SK-N-SH (cell line): Measurements from ENCODE around the gene MAN2A2. TPM values are rescaled to one million over a fixed set of nuclear protein-coding genes. Genes with fewer than 3 reads are reported as not detected.

ENCODE experiments used
- CTCF ChIA-PET: fragments of 300-600, 350-600 bp; formaldehyde crosslinking; extraction: SDS; loops from one replicate; lab custom pipeline; 2021; lab: Yijun Ruan, JAX
- POLR2A ChIA-PET: fragments of 350-600 bp; sonication (Branson Sonifier 250); formaldehyde crosslinking; extraction: SDS; loops from one replicate; lab custom pipeline; 2020; ENCODE audit warnings: antibody characterized with exemption, inconsistent platforms; lab: Yijun Ruan, JAX
- DNase-seq: peaks from one replicate; pipeline ENCODE4 v3.0.0; 2012
- H2AFZ ChIP-seq: fragments of 200-600 bp; sonication (generic); 2 replicates; pipeline ENCODE4 v1.8.1; 2016; ENCODE audit warnings: antibody characterized with exemption, mild to moderate bottlenecking, low read depth
- H3F3A ChIP-seq: fragments of 200-600 bp; sonication (generic); replicated peaks from 2 replicates; pipeline ENCODE3; 2016; ENCODE audit warnings: antibody characterized with exemption, mild to moderate bottlenecking; ENCODE audit not compliant: insufficient read depth
- H3K27ac ChIP-seq, 2 experiments: fragments of 200-500 bp in 1 of 2; fragments of 200-600 bp in 1 of 2; sonication (Bioruptor generic) in 1 of 2; sonication (generic), shearing (Covaris generic) in 1 of 2; 2 replicates each; pipeline versions ENCODE4 v1.5.1 to v1.6.1; 2014 to 2016; ENCODE audit warnings: low read depth in 2 of 2, inconsistent platforms in 1 of 2, low read length in 1 of 2, mild to moderate bottlenecking in 1 of 2, mixed read lengths in 1 of 2
- H3K27me3 ChIP-seq: fragments of 200-600 bp; sonication (generic), shearing (Covaris generic); 2 replicates; pipeline ENCODE4 v1.6.1; 2016; ENCODE audit warnings: mixed run types; ENCODE audit not compliant: insufficient read depth
- H3K36me3 ChIP-seq, 2 experiments: fragments of 200-500 bp in 1 of 2; fragments of 200-600 bp in 1 of 2; sonication (Bioruptor generic) in 1 of 2; sonication (generic) in 1 of 2; replicated peaks in 1 of 2; 2 replicates each; pipeline versions ENCODE3 to v1.5.1; 2014 to 2016; ENCODE audit warnings: low read length in 1 of 2, mild to moderate bottlenecking in 1 of 2; ENCODE audit not compliant: insufficient read depth in 2 of 2, control insufficient read depth in 1 of 2
- H3K4me1 ChIP-seq, 2 experiments: fragments of 200-500 bp in 1 of 2; fragments of 200-600 bp in 1 of 2; sonication (Bioruptor generic) in 1 of 2; sonication (generic), shearing (Covaris generic) in 1 of 2; 2 replicates each; pipeline versions ENCODE4 v1.5.1 to v1.6.1; 2014 to 2016; ENCODE audit warnings: low read depth in 1 of 2, low read length in 1 of 2, mixed run types in 1 of 2; ENCODE audit not compliant: insufficient read depth in 2 of 2, control insufficient read depth in 1 of 2
- H3K4me2 ChIP-seq: fragments of 200-600 bp; sonication (generic), shearing (Covaris generic); 2 replicates; pipeline ENCODE4 v1.6.1; 2017; ENCODE audit warnings: mixed run types
- H3K4me3 ChIP-seq, 2 experiments: fragments of 200-500 bp in 1 of 2; fragments of 200-600 bp in 1 of 2; sonication (Bioruptor generic) in 1 of 2; sonication (generic), shearing (Covaris generic) in 1 of 2; 2 replicates each; pipeline versions ENCODE4 v1.5.1 to v1.8.1; 2014 to 2016; ENCODE audit warnings: low read depth in 2 of 2, inconsistent platforms in 1 of 2, low read length in 1 of 2, mild to moderate bottlenecking in 1 of 2, mixed read lengths in 1 of 2, moderate library complexity in 1 of 2
- H3K79me2 ChIP-seq: fragments of 200-600 bp; sonication (generic); 2 replicates; pipeline ENCODE4 v1.8.1; 2017; ENCODE audit warnings: mild to moderate bottlenecking; ENCODE audit not compliant: insufficient read depth
- H3K9ac ChIP-seq: fragments of 200-600 bp; sonication (generic); 2 replicates; pipeline ENCODE4 v1.6.1; 2017; ENCODE audit warnings: mixed run types
- H3K9me2 ChIP-seq: fragments of 200-600 bp; sonication (generic); 2 replicates; pipeline ENCODE4 v1.6.1; 2017; ENCODE audit warnings: mixed run types
- H3K9me3 ChIP-seq: fragments of 200-600 bp; sonication (generic); 2 replicates; pipeline ENCODE4 v1.6.1; 2017; ENCODE audit warnings: mixed run types, mild to moderate bottlenecking, moderate library complexity
- H4K20me1 ChIP-seq: fragments of 200-600 bp; sonication (generic); 2 replicates; pipeline ENCODE4 v1.6.1; 2017; ENCODE audit warnings: mild to moderate bottlenecking, mixed run types; ENCODE audit not compliant: insufficient read depth
- EZH2phosphoT487 ChIP-seq: fragments of 200-600 bp; sonication (generic); IDR thresholded peaks from 2 replicates; pipeline ENCODE4 v1.6.1; 2017; ENCODE audit warnings: low read depth, mixed run types, mild to moderate bottlenecking, antibody characterized with exemption, moderate library complexity, borderline replicate concordance
- FOSL2 ChIP-seq: IDR thresholded peaks from 2 replicates; pipeline ENCODE4 v1.4.0; 2012; ENCODE audit warnings: low read depth, mild to moderate bottlenecking, moderate library complexity, borderline replicate concordance
- GATA2 ChIP-seq: sonication (generic); formaldehyde crosslinking; IDR thresholded peaks from 2 replicates; pipeline ENCODE4 v1.5.0; 2020; ENCODE audit warnings: mild to moderate bottlenecking, missing genetic modification reagents
- JUND ChIP-seq: IDR thresholded peaks from 2 replicates; pipeline ENCODE4 v1.4.0; 2012
- NRF1 ChIP-seq: IDR thresholded peaks from 2 replicates; pipeline ENCODE4 v1.6.1; 2012; ENCODE audit warnings: low read depth, mild to moderate bottlenecking, low read length
- PBX3 ChIP-seq: IDR thresholded peaks from 2 replicates; pipeline ENCODE4; 2012
- POLR2AphosphoS5 ChIP-seq: IDR thresholded peaks from 2 replicates; pipeline ENCODE4 v1.6.1; 2012; ENCODE audit warnings: low read depth, low read length
- RAD21 ChIP-seq: IDR thresholded peaks from 2 replicates; pipeline ENCODE4 v1.6.1; 2012; ENCODE audit warnings: mild to moderate bottlenecking, low read length
- RCOR1 ChIP-seq: fragments of 150-350 bp; IDR thresholded peaks from 2 replicates; pipeline ENCODE4 v1.6.1; 2017; ENCODE audit warnings: antibody characterized with exemption, low read length
- SIN3A ChIP-seq: IDR thresholded peaks from 2 replicates; pipeline ENCODE4 v1.6.1; 2012; ENCODE audit warnings: low read depth, mild to moderate bottlenecking, low read length, moderate library complexity, borderline replicate concordance
- SMC3 ChIP-seq: IDR thresholded peaks from 2 replicates; pipeline ENCODE4 v1.6.1; 2012; ENCODE audit warnings: low read depth, low read length, improper control_type of control experiment
- TAF1 ChIP-seq: IDR thresholded peaks from 2 replicates; pipeline ENCODE4 v1.6.1; 2012; ENCODE audit warnings: low read depth, mild to moderate bottlenecking, low read length, moderate library complexity, borderline replicate concordance
- USF2 ChIP-seq: fragments of 150-350 bp; IDR thresholded peaks from 2 replicates; pipeline ENCODE4 v1.6.1; 2017; ENCODE audit warnings: antibody characterized with exemption, low read length, low read depth, borderline replicate concordance
- YY1 ChIP-seq: IDR thresholded peaks from 2 replicates; pipeline ENCODE4 v1.4.0; 2012; ENCODE audit warnings: low read depth, mild to moderate bottlenecking
- WGBS: methylation state at CpG from one replicate; pipeline ENCODE4 v1.1.6; 2017; ENCODE audit warnings: low lambda C conversion rate; 5-methylcytosine and 5-hydroxymethylcytosine counted together
- polyA plus RNA-seq, 3 experiments: library from polyadenylated mRNA; depleted of rRNA; stranded (reverse); fragments of >200 nt; gene quantifications; 2 replicates each; pipeline ENCODE4 v1.2.3, GENCODE V29; 2012
- TF ChIP-seq, protein P1 (sequence below): IDR thresholded peaks from 2 replicates; pipeline ENCODE4 v1.4.0; 2012; ENCODE audit warnings: low read depth, borderline replicate concordance

The MAN2A2 gene
- polyA plus RNA-seq, 1 of the 3 experiments (the other 2 are of a cell fraction): 35.0 TPM

GRCh38 chr15:90871716-90872485, 31.2 kb upstream of the MAN2A2 start (continued):
- TF ChIP-seq USF2 (no peak), YY1 (no peak), NRF1 (no peak), POLR2AphosphoS5 (no peak), EZH2phosphoT487 (no peak), JUND (no peak)

DNA sequence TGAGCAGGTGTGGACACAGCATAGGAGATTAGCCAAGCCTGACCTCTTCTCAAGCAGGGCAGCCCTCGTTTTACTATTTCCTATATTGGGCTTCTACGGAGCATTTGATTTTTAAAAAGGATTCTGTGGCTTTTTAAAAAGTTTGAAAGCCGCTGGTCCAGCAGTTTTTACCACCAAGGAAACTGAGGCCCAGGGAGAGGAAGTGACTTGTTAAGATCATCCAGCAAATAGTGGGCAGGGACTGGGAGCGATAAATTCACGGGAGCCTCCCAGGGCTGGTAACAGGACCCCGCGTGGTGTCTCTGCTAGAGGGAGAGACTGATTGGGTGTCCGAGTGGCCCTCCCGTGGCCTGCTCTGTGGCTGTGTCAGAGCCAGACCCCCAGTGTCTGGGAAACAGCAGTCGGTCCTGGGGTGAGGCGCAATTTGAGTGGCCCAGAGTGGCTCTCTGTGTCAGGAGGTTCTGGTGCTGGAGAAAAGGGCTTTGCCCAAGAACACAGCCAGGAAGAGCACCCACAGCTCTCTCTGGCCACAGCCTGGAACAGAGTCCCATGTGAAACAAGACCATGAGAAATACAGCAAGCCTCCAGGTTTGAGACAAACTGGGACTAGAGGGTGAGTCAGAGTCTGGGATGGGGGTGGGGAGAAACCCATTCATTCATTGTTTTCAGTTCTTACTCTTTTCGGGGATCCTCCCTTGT, 30.5 kb upstream of the MAN2A2 start:
- Histone ChIP-seq H3K9ac (peak overlapping the region; percentile 88), H3K79me2 (peaks cover 68% of the 10 kb centered on the region), H4K20me1 (peaks cover 14% of the 10 kb centered on the region; the same call in 1 of the 2 replicates), H3K9me3 (no peaks in the 10 kb centered on the region), H3F3A (peaks cover 20% of the 10 kb centered on the region), H3K36me3 (peaks cover 7 to 18% of the 10 kb centered on the region in 2 experiments), H3K4me3 (peak overlapping the region; percentile 80 to 84), H2AFZ (0 out of 2 replicates have a peak overlapping the region, but pooled peaks have one; percentile 20), H3K4me1 (peaks cover 29 to 39% of the 10 kb centered on the region in 2 experiments; a peak in 2 of 4 replicates), H3K4me2 (peak overlapping the region; percentile 98), H3K9me2 (no peaks in the 10 kb centered on the region), H3K27ac (peak overlapping the region in 1 of 2 experiments; percentile 88; a peak in 2 of 4 replicates), H3K27me3 (no peaks in the 10 kb centered on the region)
- 51% methylated on average over 12 of the region's 12 CpGs for WGBS
- peak; percentile 67; the same call in 1 of the 2 replicates for TF ChIP-seq FOSL2
- TF ChIP-seq JUND: peak; percentile 68
- TF ChIP-seq NRF1: no peak
- no peak for TF ChIP-seq RAD21
- peak; percentile 25; the same call in 1 of the 2 replicates for TF ChIP-seq POLR2AphosphoS5
- TF ChIP-seq TAF1: 0 out of 2 replicates have a peak, but pooled peaks have one; percentile 25
- TF ChIP-seq RCOR1: no peak
- ChIA-PET CTCF (interaction anchor here (0.9 to 2.1 kb wide), 2 partner anchors 13 to 223 kb away, joined by 3 to 18 read pairs; no protein-coding TSS in a partner anchor), POLR2A (no interaction called here)
- DNase-seq: peak; percentile 49

DNA sequence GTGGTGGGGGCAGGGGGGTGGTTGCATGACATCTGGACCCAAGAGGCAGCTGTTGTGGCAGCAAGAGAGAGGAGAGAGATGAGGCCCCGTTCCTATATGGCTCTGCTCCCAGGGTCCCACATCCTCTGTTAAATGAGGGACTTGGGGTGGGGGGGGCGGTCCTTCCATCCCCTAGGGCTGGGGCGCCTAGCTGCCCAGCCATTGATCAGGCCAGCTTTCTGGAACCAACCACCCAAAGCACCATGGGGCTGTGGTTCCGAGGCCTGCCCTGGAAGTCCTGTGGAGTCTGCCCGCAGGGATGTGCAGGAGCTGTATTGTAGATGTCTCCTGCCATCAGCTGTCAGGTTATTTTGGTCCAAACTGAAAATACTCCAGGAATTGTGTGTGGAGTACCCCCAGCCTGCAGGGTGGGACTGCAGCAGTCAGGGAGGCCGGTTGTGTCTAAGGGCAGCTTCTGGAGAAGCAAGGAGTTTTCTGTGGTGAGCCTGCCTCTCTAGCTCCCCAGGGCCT, 29.6 kb upstream of the MAN2A2 start:
- 85% methylated on average over 2 of the region's 6 CpGs for WGBS
- ChIA-PET CTCF (interaction anchor here (0.9 to 2.1 kb wide), 4 partner anchors 12 to 224 kb away, joined by 3 to 18 read pairs (median 4); no protein-coding TSS in a partner anchor), POLR2A (no interaction called here)
- TF ChIP-seq SIN3A: no peak
- no peak for TF ChIP-seq PBX3
- TF ChIP-seq EZH2phosphoT487: no peak
- no peak for TF ChIP-seq GATA2 (CRISPR knock-in tag)
- TF ChIP-seq, protein P1, sequence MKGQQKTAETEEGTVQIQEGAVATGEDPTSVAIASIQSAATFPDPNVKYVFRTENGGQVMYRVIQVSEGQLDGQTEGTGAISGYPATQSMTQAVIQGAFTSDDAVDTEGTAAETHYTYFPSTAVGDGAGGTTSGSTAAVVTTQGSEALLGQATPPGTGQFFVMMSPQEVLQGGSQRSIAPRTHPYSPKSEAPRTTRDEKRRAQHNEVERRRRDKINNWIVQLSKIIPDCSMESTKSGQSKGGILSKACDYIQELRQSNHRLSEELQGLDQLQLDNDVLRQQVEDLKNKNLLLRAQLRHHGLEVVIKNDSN: no peak
- TF ChIP-seq TAF1: no peak
- TF ChIP-seq JUND: no peak
- TF ChIP-seq SMC3: no peak

More for the DNA sequence above, 29.6 kb upstream of the MAN2A2 start:
- peaks cover 18% of the 10 kb centered on the region for H3F3A ChIP-seq
- H3K27ac ChIP-seq: peak overlapping the region in 1 of 2 experiments; percentile 88; a peak in 2 of 4 replicates
- peaks cover 68% of the 10 kb centered on the region for H3K79me2 ChIP-seq
- H3K27me3 ChIP-seq: no peaks in the 10 kb centered on the region
- H3K9me3 ChIP-seq: no peaks in the 10 kb centered on the region
- H3K4me3 ChIP-seq: peak overlapping the region in 1 of 2 experiments; percentile 80; a peak in 1 of 4 replicates
- H3K9me2 ChIP-seq: no peaks in the 10 kb centered on the region
- H3K4me1 ChIP-seq: peaks cover 29 to 39% of the 10 kb centered on the region in 2 experiments; a peak in 2 of 4 replicates
- H4K20me1 ChIP-seq: peaks cover 14% of the 10 kb centered on the region; the same call in 1 of the 2 replicates
- H3K4me2 ChIP-seq: peak overlapping the region; percentile 98
- DNase-seq: no peak
- H2AFZ ChIP-seq: no peak overlapping the region
- peak overlapping the region; percentile 88; the same call in 1 of the 2 replicates for H3K9ac ChIP-seq
- H3K36me3 ChIP-seq: peaks cover 8 to 25% of the 10 kb centered on the region in 2 experiments
